ENCODE data around the gene PRRT3. TPM values are rescaled to one million over a fixed set of nuclear protein-coding genes. Genes with fewer than 3 reads are reported as not detected.

The PRRT3 gene
- total and polyA plus RNA-seq, 9 of the 15 experiments (the other 6 are each of a cell fraction or from before 2014, with no cell fraction given), result 0.06 to 1.9 (median 1.2) TPM

GRCh38 chr3:9976721-9977709 lies 24.8 kb upstream of the PRRT3 start (continued):
- TF ChIP-seq CXXC5 (CRISPR knock-in tag; IDR thresholded peaks at IDR 0.05), result peak; percentile 56
- TF ChIP-seq HOXB6 (CRISPR knock-in tag; IDR thresholded peaks at IDR 0.05; ENCODE audit: borderline replicate concordance), result no peak
- TF ChIP-seq KDM1A (IDR thresholded peaks at IDR 0.05), result peak in 1 of 2 experiments; percentile 20; a peak in 1 of 4 replicates
- no peak; the same call in 1 of the 2 replicates for TF ChIP-seq ZNF41 (CRISPR knock-in tag; conservative IDR thresholded peaks at IDR 0.05)
- TF ChIP-seq WHSC1 (IDR thresholded peaks at IDR 0.05; ENCODE audit: low read length), result no peak
- TF ChIP-seq L3MBTL2 (IDR thresholded peaks at IDR 0.05), result peak; percentile 83
- peak; percentile 92 for TF ChIP-seq CEBPB (tag; IDR thresholded peaks at IDR 0.05)
- TF ChIP-seq ZBTB12 (CRISPR knock-in tag; IDR thresholded peaks at IDR 0.05), result peak; percentile 3; the same call in 1 of the 2 replicates
- no peak for TF ChIP-seq ZNF512 (tag; IDR thresholded peaks at IDR 0.05)
- no peak for TF ChIP-seq MED1 (CRISPR knock-in tag; IDR thresholded peaks at IDR 0.05; ENCODE audit: borderline replicate concordance)
- 0 out of 2 replicates have a peak, but pooled peaks have one; percentile 36 for TF ChIP-seq ZBTB2 (IDR thresholded peaks at IDR 0.05)
- no peak for TF ChIP-seq CTCF (IDR thresholded peaks at IDR 0.05 in 2 of 3, conservative IDR thresholded peaks at IDR 0.05 in 1 of 3; ENCODE audit: insufficient read depth in 2 of 3, low read depth in 1 of 3, low read length in 3 of 3)
- no peak for TF ChIP-seq ETV5 (CRISPR knock-in tag; IDR thresholded peaks at IDR 0.05; ENCODE audit: low read depth)
- no peak for TF ChIP-seq TFAM (CRISPR knock-in tag; conservative IDR thresholded peaks at IDR 0.05)
- TF ChIP-seq RB1 (IDR thresholded peaks at IDR 0.05; ENCODE audit: low read depth), result no peak
- 0 out of 2 replicates have a peak, but pooled peaks have one; percentile 4 for TF ChIP-seq HMG20A (CRISPR knock-in tag; conservative IDR thresholded peaks at IDR 0.05)
- peak; percentile 78 for TF ChIP-seq SOX6 (IDR thresholded peaks at IDR 0.05)
- peak; percentile 39 to 72; a peak in 2 of 4 replicates for TF ChIP-seq TEAD1 (CRISPR knock-in tag; IDR thresholded peaks at IDR 0.05)
- TF ChIP-seq ETV1 (tag; conservative IDR thresholded peaks at IDR 0.05; ENCODE audit: low read depth), result peak; percentile 7; the same call in 1 of the 2 replicates
- peak; percentile 64; the same call in 1 of the 2 replicates for TF ChIP-seq SMAD4 (CRISPR knock-in tag; conservative IDR thresholded peaks at IDR 0.05)

All from K562 (cell line).